CD4-positive, alpha-beta T cell treated with Interleukin-15 for 4 hours (primary cell): Measurements from ENCODE around the gene PTPRN2.

Experiments used
- DNase-seq: peaks from one replicate; pipeline ENCODE4 v3.0.0-alpha.2; 2020; ENCODE audit warnings: low spot score

Gene PTPRN2

DNA sequence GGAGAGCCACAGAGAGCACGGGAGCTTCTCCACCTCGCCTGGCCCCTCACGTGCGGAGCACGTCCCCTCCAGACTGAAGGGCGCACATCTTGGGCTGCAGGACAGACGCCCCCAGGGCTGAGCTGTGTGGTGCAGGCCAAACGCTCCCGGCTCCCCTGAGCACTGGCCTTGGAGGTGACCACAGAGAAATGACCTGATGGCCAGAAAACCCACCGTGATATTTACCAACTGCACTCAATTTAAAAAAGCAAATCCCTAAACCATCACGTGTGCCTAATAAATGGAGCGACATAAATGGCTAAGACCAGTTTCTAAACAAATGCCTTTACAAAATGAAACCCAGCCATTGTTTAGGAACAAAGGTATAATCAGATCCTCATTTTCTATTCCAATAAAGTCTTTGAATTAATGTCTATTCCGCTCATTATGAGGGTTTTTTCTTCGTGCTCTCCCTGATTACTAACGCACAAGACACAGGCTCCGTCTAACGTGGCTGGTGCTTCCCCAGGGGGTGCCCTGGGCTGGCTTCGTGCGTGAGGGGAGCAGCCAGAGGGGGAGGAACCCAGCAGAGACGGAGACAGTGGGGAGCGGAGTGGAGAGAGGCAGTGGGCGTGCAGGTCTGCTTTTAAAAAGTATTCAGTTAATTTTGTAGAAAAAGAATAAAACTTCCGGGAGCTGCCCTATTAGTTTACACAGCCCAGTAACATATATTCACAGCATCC is 1060.5 kb downstream of the PTPRN2 start:
- DNase-seq, result no peak

DNA sequence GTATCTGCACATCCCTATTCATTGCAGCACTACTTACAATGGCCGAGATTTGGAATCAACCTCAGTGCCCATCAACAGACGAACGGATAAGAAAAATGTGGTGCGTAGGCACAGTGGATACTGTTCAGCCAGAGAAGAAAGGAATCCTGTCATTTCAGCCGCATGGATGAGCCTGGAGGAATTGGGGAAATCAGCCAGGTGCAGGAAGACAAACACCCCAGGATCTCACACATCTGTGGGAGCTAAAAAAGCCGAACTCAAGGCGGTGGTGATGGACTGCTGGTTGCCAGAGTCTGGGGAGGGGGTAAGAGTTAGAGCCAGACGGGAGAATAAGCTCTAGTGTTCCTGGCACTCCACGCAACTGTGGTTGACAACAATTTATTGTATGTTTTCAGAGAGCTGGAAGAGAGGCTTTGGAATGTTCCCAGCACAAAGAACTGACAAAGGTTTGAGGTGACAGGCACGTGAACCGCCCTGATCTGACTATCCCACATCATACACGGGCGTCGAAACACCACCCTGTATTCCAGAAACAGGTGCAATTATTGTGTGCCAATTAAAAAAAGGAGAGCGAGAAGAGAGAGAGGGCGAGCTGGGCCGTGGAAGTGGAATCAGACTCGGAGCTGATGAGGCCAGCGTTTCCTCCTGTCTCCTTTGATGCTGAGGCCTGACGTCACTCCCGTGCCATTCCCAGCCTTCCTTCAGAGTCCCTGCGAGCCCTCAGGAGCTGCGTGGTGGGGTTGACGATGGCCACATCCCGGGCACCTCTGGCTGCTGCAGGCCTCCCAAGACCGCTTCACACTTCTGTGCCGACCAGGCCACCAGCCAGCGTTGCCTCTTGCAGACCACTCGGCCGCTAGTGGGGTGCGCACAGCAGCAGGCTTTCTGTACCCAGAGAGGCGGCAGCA is 1061.4 kb downstream of the PTPRN2 start:
- no peak for DNase-seq

DNA sequence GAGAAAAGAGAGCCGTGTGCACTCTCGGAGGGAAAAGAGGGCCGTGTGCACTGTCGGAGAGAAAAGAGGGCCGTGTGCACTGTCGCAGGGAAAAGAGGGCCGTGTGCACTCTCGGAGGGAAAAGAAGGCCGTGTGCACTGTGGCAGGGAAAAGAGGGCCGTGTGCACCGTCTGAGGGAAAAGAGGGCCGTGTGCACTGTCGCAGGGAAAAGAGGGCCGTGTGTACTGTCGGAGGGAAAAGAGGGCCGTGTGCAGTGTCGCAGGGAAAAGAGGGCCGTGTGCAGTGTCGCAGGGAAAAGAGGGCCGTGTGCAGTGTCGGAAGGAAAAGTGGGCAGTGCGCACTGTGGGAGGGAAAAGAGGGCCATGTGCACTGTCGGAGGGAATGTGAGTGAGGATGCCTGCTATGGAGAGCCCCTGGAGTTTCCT is 1062.1 kb downstream of the PTPRN2 start:
- DNase-seq, result no peak

DNA sequence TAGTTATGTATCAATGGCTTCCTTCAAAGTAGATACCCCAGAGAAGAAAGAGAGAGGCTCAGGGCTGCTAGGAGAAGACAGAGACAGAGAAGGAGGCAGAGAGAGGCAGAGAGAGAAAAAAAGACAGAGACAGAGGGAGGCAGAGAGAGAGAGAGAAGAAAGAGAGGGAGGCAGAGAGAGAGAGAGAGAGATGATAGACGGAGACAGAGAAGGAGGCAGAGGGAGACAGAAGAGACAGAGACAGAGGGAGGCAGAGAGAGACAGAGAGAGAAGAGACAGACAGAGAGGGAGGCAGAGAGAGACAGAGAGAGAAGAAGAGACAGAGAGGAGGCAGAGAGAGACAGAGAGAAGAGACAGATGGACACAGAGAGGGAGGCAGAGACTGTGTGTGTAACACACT is 1062.9 kb downstream of the PTPRN2 start:
- DNase-seq, result no peak

DNA sequence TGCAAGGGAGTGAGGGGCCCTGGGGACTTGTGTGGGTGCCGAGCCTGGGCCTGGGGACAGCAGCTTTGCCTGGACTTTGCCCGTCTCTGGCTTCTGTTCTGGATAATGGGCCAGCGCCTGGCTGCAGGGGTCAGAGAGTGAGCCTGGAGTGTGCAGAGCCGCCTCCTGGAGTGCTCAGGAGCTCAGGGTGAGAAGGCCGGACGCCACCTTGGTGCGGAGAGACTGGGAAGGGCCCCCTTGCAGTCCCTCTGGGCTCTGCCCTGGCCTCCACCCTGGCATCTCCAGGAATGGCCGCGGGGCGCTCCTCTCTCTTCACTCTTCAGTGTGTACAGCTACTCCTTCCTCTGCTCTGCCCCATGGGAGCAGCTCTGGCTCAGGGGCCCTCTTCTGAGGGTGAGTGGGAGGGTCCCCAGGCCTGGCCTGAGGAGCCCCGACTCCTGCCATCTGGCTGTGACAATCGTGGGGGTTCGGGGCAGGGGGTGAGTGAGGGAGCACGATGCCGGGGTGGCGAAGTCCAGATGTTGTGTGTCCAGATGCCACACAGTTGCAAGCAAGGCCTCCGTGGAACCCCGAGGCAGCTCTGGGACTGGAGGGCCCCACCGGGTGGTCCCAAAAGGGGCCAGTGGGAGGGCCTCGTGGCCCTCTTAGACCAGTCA is 1063.7 kb downstream of the PTPRN2 start:
- no peak for DNase-seq

DNA sequence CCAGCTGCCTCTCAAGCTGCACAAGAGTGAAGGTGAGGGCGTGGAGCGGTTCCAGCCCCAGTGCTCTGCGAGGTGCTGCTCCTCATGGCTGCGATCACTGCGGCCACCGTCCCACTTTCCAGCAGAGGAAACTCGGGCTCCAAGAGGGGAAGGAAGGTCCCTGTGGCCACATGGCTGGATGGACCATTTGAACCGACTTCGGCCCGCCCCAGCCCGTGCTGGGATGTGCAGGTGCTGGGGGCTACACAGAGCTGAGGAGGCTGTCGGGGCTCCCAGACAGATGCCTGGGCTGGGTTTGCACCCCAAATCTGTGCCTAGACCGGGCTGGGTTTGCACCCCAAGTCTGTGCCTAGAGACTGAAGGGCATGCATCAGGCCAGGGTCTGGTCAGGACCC is 1064.3 kb downstream of the PTPRN2 start:
- DNase-seq, result no peak

DNA sequence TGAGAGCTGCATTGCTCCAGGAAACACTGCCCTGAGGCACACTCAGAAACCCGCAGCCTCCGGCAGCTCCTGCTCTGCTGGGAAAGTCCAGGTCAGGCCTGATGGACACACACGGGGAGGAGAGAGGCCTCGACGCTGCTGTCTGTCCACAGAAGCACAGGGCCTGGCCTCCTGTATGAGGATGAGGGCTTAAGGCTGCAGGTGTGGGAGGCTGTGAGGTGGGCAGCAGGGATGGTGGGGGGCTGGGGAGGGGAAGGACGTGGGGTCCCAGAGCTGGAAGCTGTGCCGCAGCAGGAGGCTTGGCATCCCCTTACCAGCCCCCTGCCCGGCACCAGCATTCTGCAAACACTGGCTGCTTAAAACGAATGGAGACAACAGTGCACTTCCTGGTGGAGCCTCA is 1064.7 kb downstream of the PTPRN2 start:
- no peak for DNase-seq

DNA sequence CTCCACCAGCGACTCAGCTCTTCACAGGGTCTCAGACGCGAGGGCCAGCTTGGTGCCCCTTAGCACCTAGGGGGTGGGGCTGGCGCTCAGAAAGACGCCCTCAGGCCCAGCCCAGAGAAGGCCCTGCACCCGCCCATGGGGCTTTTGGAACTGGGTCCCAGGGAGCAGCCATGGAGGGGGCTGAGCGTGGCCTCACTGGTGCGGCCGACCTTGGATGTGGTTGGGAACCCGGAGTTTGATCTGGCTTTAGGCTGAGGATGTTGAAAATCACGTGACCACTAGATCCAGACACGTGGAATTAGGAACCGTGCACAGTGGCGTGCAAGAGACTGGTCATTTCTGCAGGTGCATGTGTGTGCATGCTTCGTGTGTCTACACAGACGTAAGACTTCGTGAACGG is 1065.4 kb downstream of the PTPRN2 start:
- DNase-seq, result no peak

DNA sequence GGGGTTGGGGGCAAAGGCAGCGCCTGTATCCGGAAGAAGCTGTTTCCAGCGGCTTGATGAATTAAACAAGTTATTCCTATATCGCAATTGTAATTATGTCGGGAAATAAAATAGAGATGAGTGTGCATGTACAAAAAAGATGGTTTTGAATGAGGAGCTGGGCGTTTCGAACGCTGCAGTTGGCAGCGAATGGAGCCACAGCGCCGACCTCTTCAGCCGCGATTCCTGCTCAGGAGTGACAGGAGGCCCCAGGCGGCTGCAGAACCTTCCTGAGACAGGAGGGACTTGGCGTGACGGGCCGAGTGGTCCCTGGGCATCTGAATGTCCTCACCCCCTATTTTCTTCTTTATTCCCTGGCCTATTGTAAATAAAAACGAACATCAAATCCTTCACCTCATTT is 1065.9 kb downstream of the PTPRN2 start:
- DNase-seq, result no peak

DNA sequence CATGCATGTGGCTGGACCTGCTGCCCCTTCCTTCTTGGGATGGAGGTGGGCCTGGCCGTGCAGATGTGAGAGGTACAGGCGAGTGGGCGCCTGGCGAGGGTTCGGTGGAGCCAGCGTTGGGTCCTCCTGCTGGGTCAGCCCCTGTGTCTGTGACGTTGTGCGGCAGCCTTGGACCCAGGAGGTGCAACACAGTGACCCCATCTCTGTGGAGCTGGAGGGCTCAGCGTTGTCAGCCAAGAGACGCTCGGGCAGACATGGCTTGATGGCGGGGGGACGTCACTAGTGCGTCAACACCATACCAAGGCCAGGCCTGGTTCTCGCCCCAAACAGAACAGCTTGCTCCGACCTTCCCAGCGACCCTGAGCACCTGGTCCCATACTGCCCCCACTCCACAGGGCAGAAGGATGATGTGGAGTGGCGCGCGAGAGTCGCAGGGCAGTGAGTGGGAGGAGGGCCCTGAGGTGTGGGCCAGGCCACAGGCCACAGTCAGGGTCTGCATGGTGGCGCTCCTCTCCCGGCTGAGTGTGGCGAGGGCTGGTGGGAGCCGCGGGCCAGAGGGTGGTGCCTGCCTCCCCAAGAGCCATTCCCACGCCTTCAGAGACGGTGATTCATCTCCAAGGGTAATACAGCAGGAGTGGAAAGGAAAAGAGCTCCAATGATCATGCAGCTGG is 1066.4 kb downstream of the PTPRN2 start:
- DNase-seq, result no peak

DNA sequence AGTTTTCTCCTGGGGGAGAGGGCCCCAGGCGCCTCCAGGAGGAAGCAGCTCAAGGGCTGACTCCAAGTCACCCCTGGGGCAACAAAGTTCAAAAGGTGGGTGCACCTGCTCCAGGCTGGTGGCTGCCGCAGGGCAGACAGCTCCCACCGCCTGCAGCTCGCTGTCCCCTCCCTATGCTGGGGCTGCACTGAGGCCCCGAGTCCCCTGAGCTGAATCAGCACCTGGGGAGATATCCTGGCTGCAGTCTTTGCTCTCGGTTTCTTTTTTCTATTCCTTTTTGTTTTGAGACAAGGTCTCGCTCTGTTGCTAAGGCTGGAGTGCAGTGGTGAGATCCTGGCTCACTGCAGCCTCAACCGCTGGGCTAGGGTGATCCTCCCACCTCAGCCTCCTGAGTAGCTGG is 1067.4 kb downstream of the PTPRN2 start:
- DNase-seq, result no peak

DNA sequence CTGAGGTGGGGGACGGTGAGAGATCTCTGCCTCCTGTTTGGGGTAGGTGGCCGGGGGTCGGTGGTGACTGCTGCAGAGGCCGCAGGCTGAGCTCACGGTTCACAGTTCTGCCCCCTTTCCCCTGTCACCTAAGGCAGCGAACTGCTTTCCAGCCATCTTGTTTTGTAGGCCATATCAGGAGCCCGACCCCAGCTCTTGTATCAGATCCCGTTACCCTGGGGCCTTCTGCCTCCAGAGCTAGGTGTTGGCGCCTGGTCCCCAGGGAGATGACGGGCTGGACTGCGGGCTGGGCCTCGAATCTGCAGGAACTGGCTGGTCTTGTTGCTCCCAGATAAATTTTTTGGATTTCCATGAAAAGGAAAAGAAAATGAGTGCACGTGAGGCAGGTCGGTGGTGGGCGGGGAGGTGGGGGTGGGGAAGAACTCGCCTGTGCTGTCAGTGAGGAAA is 1067.8 kb downstream of the PTPRN2 start:
- no peak for DNase-seq

DNA sequence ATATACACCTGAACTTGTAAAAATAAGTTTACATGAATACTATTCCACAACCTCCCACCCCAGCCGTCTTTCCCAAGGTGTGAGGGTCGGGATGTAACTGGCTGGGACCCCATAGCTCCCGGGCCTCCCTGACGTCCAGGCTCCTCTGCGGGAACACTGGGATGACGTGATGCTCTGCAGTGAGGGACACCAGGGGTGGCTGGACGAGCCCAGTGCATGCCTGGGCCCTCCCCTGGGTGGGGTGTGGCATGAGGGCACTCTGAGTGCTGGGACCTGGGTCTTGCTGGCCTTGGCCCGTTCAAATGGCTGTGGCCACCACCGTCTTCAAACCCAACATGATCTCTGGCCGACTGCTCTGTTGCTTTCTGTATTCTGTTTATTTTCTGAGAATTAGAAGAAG is 1068.4 kb downstream of the PTPRN2 start:
- no peak for DNase-seq

DNA sequence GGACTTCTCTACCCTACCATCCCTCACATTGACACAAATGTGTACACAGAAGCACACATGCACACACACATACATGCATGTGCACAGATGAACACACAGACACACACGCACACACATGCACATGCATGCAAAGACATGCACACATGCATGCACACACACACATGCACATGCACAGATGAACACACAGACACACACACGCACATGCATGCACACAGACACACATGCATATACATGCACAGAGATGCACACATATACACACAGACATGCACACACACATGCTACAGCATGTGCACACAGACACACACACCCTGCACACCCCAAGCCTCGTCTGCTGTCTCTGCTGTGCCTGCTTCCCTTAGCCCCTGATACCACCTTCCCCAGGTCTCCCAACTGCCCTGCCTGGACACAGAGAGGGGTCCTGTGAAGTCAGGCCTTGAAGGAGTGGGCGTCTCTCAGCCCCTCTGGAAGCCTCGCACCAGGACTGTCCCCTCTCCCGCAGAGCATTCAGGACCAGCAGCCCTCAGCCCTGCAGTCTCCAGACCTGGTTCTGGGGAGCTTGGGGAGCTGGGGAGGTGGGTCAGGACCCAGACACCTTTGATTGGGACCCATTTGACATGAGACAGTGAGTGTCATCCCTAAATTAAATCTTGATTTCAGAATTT is 1069.0 kb downstream of the PTPRN2 start:
- DNase-seq, result no peak

DNA sequence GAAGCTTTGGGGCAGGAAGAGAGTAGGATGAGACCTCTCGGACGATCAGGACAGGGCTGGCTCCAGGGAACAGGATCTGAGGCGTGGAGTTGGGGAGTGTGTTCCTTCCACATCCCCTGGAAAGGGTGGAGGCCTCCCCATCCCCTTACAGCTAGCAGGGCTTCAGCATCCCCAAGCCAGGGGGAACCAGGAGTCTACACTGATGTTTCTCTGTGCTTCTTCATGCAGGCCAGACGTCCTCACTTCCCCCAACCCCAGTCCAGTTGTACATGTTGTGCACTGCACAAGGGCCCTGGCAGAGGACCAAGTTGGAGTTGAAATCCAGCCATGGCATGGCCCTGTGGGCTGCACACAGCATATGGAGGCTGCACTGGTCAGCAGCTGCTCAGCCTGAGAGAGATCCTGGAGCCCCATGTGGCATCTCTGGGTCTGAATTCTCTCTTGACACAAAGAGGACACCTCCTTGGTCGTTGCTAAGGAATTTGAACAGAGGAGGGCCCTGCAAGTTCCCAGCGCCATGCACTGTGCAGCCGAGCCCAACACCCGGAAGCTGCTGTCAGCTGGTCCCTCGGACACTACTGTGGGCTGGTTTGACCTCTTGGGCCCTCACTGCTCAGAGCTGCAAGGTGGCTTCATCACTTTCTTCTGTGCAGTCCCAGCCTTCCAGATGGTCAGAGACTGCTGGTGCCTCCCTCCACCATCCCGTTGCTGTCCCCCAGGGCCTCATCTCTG is 1069.7 kb downstream of the PTPRN2 start:
- no peak for DNase-seq

DNA sequence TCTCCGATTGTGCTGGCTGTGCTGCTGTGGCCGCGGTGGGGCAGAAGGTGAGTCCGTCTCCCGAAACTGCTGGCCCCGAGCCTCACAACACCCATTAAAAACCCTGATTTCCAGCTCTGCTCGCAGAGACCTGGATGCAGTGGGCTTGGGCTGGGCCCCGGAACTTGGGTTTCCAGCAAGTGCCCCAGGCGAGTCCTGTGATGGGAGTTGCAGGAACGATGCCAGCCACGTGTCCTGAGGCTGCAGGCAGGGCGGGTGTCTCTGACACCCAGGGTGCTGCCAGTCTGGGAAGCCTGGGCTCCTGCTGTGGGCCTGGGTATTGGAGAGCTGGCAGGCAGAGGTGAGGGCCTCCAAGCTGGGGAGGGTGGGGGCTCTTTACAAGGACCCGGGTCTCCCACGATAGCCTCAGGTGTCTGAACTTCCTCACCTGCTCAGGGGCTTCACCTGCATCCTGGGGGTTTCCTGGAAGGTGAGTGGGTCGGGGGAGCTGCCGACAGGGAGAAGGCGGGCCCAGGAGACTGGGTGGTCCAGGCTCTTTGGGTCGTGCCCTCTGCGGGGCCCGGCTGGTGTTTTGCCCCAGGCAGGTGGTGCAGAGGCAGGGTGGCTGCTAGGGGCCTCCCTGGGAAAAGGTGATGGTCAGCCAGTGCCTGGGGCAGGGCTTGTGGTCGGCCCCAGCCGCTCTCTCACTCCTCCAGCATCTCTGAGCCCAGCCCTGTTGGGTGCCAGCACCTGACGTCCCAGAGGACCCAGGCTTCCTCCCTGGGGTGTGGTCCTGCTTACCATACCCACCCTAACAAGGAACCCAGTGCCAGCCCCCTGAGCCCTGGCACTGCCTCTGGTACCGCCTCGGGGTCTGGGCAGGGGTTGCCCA is 1070.5 kb downstream of the PTPRN2 start:
- DNase-seq, result no peak

DNA sequence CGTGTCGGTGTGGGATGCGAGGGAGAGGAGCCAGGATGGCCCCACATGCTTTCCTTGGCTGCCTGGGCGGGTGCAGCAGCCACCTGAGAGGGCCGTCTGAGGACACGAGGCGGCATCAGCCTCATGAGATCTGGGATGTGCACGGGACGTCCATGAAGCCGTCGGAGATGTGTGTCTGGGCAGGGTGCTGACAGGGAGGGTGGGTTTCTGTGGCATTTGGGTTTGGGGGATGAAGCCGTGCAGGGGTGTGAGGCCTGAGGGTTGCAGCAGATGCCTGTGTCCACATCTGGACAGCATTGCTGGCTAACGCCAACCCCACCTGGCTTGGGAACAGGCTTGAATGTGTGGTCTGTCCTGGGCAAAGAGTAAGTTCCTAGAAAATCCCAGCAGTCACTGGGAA is 1071.3 kb downstream of the PTPRN2 start:
- no peak for DNase-seq

DNA sequence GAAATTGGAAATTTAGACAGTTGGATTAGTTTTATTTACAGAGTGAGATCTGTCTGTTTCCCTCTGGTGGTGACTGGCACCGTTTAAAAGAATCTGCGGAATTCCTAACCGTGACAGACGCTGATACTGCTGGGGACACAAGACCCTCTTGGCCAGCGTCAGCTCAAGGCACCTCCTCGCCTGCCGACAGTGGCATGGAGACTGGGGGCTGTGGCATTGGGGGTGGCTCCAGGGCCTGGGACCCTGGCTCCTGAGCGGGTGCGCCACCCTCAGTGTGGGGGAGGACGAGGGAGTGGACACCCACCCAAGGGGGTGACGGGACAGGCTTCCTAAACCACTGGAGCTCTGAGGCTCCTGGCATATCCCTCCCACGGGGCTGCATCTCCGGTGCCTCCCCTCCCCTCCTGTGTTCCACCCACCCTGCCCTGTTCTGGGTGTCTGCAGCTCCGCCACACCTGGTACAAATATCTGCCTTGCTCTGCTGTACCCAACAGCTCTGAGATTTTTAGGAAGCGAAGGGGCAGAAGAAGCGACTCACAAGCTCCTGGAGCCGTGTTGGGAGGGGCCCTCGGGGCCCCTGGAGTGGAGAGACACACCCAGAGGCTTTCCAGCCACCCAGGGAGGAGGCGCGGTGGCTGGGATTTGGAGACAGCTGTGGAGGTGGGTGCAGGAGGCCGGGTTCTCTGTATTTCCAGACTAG is 1072.1 kb downstream of the PTPRN2 start:
- no peak for DNase-seq

DNA sequence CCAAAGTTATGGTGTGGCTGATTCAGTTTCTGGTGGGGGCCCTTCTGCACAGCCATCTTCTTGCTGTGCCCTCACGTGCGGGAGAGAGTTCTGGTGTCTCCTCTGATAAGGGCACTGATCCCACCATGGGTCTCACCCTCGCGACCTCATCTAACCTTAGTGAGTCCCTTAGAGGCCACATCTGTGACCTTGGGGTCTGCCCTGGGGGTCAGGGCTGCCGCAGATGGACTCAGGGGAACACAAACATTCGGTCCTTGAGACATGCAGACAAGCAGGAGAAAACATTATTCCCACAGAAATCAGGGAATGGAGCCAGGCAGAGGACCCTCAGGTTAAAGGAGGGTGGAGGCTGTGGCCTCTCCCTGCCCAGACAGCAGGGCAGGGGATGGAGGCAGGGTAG is 1072.9 kb downstream of the PTPRN2 start:
- DNase-seq, result no peak
